Stimulated activated CD8-positive, alpha-beta memory T cell treated with anti-CD3 and anti-CD28 coated beads, Interleukin-12 subunit alpha, Interleukin-12 subunit beta, amount 100 ng/mL, for 4 hours (primary cell): ENCODE data around the gene C5orf15.

Source experiments
- DNase-seq: peaks from one replicate; pipeline ENCODE4 v3.0.0-alpha.2; 2020; ENCODE audit warnings: low read depth

Gene C5orf15

DNA sequence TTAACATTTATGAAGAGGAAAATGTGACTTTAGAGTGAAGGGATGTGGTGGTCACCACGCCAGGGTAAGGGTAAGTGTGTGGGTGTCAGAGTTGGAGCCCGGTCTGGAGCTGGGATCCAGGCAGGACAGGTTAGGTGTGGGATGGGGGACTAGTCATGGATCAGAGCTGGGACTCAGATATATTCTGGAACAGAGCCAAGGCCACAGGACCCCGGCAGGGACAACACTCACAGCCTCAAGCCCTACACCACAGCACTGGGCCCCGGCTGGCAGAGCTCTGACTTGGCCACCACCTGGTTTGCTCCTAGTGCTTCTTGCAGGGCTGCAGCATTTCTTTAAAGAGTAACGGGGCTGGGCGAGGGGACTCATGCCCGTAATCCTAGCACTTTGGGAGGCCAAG lies 47.4 kb downstream of the C5orf15 start:
- DNase-seq: no peak

DNA sequence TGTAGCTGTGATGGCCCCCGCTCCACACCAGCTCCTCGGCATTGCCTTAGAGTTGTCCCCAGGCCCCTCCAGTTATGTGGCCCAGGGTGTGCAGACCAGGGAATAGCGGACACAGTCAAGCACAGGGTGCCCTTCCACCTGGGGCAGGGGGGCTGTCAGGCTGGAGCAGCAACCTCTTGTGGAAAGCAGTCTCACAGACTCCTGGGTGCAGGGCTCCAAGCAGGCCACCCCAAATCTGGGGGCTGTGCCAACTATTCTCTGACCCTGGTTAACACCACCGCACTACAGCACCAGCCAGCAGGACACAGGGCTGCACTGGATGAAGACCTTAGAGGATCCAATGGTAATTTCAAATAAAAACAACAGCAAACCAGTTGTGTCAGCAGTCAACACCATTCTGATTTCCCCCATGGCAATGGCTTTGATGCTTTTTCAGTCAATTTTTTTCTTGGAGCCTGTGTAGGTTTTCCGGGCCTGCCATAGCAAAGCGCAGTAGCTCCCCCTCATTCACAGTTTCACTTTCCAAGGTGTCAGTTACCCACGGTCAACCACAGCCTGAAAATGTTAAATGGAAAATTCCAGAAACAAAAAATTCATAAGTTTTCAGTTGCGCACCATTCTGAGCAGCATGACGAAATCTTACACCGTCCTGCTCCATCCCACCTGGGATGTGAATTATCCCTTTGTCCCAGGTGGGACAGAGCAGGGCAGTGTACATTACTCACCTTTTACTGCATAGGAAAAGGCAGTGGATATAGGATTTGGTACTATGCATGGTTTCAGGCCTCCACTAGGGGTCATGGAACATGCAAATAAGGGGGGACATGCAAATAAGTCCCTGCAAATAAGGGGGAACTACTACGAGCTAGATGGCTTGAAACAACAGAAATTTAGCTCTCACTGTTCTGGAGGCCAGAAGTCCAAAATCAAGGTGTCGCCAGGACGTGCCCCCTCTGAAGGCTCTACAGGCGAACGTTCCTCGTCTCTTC lies 49.0 kb downstream of the C5orf15 start:
- no peak for DNase-seq

DNA sequence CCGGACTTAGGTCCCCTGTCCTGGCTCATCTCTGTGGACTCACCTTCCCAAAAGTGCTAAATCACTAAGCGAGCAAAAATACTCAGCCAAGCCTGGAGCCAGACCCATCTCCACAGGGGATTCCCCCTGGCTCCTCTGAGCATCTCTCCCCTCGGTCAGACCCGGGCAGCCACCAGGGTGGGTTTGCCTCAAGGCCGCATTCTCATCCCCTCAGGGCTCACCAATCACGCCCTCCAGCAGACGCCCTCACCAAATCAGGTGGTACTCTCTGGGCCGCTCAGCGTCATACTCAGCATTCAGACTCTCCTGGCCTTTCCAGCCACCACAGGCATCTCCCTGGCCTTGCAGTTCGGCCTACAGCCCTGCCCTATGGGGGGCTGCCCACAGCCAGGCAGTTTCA lies 49.7 kb downstream of the C5orf15 start:
- no peak for DNase-seq

DNA sequence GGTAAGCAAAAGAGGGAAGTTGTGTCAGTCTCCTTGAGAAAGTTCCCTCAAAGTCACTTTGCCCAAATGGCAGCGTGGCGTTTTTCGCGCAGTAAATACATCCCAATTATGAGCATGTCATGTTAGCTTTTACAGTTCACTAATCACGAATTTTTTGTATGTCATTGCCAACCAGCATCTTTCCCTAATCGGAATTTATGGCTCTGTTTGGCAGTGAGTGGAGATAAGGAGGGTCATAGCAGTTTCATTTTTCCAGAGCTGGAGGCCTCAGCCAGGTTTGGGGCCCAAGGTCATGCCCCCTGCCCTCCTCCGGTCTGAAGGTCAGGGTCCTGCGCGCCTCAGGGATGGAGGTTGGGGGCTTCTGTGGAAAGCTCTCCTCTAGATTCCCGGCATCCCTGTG lies 50.1 kb downstream of the C5orf15 start:
- DNase-seq: no peak

DNA sequence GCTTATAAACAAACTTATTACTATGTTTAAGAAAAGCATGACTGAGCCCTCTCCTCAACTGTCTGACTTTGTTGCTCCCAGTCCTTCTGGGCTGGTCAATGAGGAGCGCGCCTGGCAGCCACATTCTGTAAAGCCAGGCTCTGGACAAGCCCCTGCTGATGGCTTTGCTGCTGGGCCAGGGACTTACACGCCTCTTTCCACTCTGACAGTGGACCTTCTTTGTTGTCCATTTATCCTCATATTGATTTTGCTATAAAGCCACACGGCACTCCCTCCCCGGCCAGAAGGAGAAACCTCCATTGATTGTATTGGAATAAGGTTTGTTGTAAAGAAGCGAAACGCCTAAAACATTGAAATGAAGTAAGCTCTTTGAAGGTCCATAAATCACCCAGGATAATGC lies 50.6 kb downstream of the C5orf15 start:
- DNase-seq: no peak

DNA sequence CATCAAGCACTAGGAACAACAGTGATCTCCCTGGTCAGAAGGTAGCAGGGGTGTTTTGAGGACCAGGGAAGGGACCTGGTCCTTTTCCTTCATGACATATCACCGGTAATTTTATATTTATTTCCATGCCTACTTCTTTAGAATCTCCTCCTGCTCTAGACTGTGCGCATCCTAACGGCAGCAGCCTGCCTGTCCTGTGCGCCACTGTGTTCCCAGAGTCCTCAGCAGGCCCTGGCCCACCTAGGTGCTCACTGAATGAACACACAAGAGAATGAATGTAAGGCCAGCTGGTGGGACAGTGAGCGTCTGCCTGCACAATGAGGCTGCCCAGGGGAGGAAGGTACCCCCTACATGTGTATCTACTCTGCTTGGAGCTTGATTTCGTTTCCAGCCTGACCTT lies 51.5 kb downstream of the C5orf15 start:
- no peak for DNase-seq

DNA sequence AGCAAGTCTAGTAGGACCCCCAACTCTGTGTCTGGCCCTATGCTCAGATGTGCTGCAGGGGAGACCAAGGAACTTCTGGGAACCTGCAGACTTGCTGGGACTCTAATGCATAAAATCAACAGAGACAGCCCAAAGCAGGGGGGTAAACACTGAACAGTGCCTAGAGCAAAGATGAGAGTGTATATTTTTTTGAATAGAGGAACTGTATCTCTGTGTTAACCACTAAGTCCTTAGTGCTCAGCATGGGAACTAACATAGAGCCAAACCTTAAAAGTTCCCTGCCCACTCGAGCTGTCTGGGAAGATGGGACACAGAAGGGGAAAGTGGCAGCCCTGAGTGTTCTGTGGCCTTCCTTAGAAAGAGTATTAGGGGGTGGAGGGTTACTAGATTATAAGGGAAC lies 51.9 kb downstream of the C5orf15 start:
- no peak for DNase-seq

DNA sequence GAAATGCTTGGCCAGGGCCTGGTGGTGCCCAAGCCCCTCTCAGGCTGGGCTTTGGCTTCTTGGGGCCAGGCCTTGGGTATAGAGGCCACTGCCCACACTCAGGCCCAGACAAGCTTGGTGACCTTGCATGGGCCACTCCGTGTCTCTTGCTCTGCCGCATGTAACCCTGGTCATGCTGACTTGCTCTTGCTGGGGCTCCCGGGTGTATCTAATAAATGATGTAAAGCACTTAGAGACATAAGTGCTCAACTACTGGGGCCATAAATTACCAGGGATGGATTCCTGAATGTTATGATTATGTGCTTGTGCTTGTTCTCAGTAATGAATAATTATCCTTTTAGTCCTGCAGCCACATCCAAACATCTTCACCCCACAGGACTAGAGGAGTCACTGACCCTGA lies 54.0 kb downstream of the C5orf15 start:
- DNase-seq: no peak

DNA sequence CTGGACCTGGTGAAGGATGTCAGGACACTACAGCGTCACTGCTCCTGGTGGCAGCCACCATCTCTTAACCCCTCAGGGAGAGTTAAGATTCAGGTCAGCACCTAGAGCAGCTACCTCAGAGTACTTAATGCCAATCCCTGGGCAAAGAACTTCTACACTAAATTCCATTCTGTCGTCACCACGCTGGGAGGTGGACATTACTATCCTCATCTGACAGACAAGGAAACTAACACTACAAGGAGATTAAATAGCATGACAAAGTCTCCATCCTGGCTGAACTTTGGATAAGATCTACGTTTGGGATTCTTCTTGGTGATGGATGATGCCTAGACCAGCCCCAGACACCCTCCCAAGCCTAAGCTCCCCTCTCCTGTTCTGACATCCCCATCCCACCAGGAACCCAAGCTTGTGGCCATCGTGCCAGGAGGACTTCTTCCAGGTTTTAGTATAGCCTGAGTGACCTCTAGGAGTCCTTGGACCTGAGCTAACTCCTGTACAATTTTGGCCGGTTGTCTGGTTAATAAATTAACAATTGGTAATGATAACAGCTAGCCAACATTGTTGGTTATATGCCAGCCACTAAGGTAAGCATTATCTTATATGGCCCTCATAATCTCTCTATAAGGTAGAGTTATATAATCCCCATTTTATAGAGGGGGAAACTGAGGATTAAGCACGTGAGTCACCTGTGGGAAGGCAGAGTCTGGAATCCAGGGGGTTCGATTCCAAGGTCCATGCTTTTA lies 54.8 kb downstream of the C5orf15 start:
- DNase-seq: no peak

DNA sequence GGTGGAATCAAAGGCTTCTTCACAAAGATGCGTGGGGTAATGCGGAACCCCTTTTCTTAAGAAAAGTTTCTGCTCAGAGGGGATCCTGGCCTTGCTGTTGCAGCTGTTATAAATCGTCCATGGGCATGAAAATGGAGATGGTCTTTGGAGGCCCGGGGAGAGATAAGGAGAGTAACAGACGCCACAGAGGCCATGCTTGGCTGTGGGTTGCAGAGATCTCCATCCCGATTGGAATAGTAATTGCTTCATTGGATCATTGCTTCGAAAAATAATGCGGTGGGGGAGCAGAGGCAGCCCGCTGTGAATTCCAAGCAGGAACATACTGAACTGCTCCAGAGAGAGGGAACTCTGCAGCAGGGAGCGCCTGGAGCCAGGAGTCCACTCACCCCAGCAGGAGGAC lies 55.5 kb downstream of the C5orf15 start:
- DNase-seq: no peak

DNA sequence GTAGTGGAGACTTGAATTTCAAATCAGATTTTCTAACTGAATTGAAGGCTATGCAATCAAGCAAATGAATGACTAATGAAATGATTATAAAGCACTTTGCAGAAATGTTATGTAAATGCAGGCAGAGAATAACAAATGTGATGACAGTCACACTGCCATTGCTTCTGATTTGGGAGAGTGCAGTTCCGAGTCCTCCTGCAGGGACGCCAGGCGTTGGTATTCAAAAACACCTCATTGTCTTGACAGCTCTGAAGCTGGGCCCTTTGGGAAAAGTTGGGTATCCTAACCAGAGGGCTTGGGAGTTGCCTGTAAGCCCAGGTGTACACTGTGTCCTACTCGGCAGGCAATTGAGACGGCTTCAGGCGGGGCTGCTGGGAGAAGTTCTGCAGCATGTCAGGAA lies 57.9 kb downstream of the C5orf15 start:
- no peak for DNase-seq

DNA sequence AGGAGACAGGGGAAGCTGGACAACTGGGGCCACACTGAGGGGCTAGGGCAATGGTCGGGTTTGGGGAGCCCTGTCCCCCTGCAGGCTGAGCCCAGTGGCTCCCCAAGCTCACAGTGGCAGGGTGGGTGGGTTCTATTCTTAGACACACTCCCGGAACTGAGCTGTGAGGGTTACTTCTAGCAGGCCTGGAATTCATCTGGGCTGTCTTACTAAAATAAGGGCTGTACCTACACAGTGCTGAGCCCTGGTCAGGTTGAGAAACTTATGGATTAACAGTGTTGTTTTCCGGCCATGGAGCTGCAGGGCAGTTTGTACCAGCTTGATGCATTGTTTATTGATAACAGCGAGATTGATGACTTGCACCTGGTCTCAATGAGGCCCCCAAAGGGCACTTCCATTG lies 58.8 kb downstream of the C5orf15 start:
- DNase-seq: no peak

DNA sequence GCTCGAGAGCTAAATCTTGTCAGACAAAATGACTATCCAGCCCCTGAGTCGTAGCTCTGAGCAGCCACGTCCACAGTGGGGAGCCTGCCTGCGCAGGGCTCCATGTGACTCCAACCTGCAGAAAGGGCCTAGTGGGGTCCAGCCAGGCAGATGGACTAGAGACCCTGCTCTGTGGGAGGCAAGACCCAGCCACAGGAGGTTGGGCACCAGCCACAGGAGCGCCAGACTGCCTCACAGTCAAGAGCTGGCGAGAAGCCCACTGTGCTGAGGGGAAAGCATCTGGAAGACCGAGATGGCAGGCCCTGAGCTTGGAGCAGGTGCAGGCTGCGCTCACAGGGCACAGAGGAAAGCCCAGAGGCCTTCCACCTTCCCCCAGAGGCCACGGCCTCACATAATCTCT lies 61.4 kb downstream of the C5orf15 start:
- no peak for DNase-seq

DNA sequence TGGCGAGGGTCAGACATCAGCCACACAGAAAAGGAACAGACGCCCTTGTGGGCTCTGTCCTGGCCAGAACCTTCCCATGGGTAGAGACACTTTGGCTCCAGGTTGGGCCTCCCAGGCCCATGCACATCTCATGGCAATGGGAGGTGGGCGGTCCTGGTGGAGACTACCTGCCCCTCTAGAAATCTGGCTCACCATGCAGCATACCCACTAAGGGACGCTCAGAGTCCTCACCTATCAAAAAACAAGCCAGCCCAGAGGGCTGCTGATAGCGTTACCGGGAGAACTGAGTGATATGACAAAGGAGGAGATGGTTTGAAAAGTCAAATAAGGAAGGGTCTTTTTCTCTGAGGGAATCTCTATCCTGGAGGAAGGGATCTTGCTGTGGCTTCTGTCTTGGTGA lies 62.1 kb downstream of the C5orf15 start:
- DNase-seq: no peak
